HG02588 (cell line): ENCODE measurements around the gene ACER1.

Experiments used
- ATAC-seq: cut with Tn5 transposase; IDR thresholded peaks from one replicate; pipeline ENCODE4 v1.9.1; 2021; ENCODE audit warnings: mild to moderate bottlenecking, moderate library complexity; ENCODE audit not compliant: unreplicated experiment

Gene ACER1

GRCh38 chr19:6269101-6269886 lies 64.1 kb downstream of the ACER1 start:
- ATAC-seq = no peak

DNA sequence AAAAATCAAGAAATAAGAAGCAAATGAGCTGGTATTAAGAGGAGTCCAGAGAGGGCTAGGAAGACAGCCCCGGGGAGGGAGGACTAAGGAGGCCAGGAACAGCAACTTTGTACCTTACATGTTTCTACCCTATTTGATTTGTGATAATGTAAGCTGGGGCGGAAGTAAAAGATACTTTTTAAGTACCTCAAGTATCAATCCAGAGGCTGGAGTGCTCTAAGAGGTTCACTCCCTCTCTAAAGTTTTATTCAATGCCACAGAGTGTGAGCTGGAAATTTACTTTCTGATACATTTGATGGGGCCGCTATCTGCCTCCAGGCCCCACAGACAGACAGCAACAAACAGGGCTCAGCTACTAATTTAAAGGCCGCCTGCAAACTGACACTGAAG lies 65.0 kb downstream of the ACER1 start:
- no peak for ATAC-seq

GRCh38 chr19:6267552-6268381 lies 65.6 kb downstream of the ACER1 start:
- no peak for ATAC-seq

GRCh38 chr19:6264803-6265202 lies 68.6 kb downstream of the ACER1 start:
- ATAC-seq = no peak

GRCh38 chr19:6263735-6264444 lies 69.5 kb downstream of the ACER1 start:
- no peak for ATAC-seq

DNA sequence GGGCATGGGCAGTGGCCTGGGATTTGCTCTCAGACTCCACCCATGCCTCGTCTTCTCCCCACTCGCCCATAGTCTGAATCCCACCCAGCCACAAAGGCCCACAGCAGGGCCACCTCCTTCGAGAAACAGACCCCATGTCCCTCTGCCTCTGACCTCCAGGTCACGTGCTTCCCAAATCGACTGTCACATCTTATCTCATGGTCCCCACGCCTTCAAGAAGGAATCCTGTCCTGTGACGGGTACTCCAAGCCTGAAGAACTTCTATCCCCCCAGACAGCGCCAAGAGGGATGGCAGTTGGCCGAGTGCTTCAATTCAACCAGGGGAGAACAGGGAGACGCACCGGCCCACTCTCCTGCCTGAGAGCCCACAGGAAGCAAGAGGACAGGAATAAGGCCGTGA lies 70.1 kb downstream of the ACER1 start:
- ATAC-seq = no peak

GRCh38 chr19:6262519-6262918 lies 70.9 kb downstream of the ACER1 start:
- no peak for ATAC-seq

DNA sequence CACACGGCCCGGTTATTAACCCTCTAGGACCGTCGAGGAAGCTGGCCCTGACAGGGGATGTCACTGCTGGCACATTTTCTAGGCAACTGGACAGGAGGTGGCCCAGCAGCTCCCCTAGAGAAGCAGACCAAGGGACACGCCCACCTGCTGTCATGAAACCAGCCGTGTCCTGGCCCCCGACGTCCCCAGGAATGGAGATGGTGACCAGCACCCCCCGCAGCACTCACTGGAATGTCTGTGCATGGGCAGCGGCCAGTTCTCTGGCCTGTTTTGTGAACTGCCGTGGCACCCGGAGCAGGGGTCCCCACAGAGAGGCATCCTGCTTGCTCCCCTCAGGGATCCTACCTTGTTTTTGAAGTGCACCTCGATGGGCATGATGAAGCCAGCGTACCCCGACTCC lies 71.5 kb downstream of the ACER1 start:
- ATAC-seq = no peak

DNA sequence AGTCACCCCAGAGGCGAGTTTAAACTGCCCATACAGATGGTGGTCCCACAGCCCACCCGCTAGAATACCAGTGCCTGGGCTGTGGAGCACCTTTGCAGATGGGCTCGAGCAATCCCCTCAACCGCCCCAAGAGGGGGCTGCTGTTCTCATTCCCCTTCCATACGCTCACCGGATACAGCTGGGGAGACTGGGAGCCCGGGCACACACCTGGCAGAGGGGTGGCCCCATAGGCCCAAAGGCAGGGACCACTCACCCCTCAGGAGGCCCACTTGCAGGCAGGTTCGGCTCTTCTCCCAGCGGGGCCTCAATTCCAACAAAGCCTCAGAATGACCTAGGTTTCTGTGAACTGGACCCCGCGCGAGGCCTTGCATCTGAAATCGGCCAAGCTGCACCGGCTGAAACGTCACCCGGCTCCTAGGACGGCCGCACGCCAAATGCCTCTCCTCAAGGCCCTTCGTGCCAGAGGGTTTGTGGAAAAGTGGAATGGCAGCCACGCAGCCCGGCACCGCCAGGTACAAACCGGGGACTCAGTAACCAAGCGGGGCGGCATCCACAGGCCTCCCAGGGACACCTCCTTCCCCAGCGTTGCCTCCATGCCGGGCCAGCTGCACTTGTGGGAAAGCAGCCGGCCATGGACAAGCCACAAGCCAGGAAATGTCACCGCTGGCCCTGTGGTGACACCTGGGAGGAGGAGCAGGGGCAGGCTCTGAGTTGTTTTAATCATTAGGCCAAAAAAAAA lies 72.3 kb downstream of the ACER1 start:
- ATAC-seq = no peak

DNA sequence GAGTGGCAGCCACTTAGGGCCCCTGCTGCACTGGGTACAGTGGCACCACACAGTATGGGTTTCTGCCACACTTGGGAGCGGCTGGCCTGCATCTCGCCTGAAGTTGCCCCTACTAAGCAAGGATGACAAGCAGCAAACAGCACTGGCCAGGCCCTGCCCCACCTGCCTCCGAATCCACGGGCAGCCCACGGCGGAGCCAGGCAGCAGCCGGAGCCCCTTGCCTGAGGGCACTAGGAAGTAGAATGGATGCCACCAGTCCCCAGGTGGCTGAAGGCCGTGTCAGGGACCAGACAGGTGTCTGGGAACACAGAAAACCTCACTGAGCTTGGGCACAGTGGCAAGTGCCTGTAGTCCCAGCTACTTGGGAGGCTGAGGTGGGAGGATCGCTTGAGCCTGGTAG lies 73.0 kb downstream of the ACER1 start:
- no peak for ATAC-seq

DNA sequence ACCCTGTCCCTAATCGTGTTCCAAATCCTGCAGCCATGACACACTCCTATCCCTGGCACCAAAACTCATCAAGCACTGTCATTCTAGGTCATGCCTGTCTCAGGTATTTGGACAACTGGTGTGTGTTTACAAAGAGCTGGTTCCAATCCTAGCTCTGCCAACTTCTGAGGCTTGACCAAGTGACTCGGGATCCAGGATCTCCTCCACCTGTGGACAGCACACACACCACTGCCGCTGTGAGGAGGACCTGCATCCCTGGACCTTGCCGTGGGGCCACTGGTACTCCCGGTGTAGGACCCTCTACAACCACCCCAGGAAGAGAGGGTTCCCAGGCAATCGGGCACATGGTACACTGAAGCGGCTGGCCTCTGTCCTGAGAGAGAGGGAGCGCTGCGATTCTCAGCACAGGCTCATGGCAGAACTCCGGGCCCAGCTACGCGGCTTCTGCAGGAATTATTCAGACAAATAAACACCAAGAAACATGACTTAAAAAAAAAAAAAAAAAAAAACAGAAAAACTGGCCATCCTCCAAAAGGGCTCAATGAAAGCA lies 74.0 kb downstream of the ACER1 start:
- no peak for ATAC-seq

DNA sequence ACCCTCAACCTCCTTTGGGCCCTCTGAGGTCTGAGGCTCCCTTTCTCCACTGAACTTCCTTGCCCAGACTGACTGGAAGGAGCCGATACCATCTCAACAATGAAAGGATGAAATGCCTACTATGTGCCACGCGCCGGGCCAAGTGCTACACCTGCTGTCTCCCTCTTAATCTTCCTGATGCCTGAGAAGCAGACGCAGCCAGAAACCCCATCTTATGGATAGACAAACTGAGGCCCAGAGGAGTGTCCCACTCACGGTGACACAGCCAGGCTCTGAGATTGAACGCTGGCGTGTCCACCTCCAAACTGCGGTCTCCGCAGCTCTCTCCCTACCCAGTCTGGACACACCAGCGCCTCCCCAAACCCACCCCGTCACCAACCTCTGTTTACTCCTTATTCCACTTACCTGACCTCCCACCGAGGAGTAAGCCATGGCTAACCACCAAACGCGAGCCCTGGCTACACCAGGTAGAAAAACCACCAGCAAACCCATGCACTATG lies 74.5 kb downstream of the ACER1 start:
- ATAC-seq = no peak
